GM10266 (cell line): ENCODE data around the gene SEZ6L.

ENCODE experiments used
- DNase-seq: peaks from one replicate; pipeline ENCODE4 v3.0.0; 2012; ENCODE audit errors: extremely low spot score
- TF ChIP-seq, protein P1 (sequence below): IDR thresholded peaks from 2 replicates; pipeline ENCODE4 v1.5.1; 2012; ENCODE audit warnings: mild to moderate bottlenecking, low read depth; ENCODE audit not compliant: control insufficient read depth, insufficient read depth; ENCODE audit errors: missing control alignments

SEZ6L gene

DNA sequence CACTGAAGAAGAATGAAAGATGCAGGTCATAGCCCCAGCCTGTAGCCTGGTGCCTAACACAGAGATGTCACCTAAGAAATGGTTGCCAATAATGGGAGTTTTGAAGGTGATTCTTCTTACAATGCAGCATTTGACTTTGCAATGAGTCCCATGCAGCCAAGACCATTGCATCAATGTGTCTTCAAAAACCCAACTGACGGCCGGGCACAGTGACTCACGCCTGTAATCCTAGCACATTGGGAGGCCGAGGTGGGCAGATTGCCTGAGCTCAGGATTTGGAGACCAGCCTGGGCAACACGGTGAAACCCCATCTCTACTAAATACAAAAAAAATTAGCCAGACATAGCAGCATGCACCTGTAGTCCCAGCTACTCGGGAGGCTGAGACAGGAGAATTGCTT, 170.5 kb downstream of the SEZ6L start:
- TF ChIP-seq, protein P1, sequence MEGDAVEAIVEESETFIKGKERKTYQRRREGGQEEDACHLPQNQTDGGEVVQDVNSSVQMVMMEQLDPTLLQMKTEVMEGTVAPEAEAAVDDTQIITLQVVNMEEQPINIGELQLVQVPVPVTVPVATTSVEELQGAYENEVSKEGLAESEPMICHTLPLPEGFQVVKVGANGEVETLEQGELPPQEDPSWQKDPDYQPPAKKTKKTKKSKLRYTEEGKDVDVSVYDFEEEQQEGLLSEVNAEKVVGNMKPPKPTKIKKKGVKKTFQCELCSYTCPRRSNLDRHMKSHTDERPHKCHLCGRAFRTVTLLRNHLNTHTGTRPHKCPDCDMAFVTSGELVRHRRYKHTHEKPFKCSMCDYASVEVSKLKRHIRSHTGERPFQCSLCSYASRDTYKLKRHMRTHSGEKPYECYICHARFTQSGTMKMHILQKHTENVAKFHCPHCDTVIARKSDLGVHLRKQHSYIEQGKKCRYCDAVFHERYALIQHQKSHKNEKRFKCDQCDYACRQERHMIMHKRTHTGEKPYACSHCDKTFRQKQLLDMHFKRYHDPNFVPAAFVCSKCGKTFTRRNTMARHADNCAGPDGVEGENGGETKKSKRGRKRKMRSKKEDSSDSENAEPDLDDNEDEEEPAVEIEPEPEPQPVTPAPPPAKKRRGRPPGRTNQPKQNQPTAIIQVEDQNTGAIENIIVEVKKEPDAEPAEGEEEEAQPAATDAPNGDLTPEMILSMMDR: no peak
- no peak for DNase-seq

DNA sequence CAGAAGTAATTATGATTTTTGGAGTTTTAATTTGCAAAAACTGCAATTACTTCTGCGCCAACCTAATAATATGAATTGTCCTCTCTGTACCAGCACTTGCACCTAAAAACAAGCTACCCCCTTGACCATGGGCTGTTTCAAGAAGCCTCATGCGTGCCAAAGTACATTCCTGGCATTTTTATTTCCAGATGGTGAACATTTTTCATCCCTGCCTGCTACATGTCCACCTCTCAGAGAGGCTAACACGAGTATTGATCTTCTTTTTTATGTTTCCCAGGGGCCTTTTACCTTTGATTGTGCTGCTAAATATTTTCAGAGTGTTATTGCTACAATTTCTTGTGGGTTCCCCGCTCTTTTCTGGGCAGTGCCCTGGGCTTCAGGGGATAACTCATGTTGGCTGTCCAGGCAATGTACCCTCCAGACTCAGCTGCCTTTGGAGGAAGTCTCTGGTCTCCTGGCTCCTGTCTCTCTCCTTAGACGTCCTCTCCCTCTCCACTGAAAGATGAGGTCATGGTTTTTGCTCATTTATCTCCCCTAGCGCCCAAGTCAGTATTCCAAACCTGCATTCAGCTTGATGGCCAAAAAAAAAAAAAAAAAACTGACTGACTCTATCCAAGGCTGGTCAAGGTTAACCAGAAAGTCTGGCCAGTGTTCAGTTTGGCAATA, 173.6 kb downstream of the SEZ6L start:
- TF ChIP-seq, protein P1: no peak
- DNase-seq: no peak

DNA sequence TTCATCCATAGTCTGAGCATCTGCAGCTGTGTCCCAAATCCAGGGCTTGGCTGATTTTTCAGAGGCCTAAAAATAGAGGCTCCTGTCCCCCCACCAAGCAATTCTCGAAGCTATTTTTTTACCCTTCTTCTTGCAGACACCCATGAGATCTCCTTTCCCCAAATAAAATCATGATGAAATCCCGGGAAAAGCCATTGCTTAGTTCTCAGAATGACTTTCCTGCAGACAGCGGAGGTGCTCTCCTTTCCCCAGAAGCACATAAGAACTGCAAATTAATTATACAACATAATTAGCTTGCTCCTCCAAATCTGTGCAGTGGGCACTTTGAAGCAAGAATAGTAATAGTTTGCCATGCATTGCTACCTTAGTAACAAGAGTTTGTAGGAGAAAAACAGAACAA, 176.2 kb downstream of the SEZ6L start:
- DNase-seq: no peak
- TF ChIP-seq, protein P1: no peak

DNA sequence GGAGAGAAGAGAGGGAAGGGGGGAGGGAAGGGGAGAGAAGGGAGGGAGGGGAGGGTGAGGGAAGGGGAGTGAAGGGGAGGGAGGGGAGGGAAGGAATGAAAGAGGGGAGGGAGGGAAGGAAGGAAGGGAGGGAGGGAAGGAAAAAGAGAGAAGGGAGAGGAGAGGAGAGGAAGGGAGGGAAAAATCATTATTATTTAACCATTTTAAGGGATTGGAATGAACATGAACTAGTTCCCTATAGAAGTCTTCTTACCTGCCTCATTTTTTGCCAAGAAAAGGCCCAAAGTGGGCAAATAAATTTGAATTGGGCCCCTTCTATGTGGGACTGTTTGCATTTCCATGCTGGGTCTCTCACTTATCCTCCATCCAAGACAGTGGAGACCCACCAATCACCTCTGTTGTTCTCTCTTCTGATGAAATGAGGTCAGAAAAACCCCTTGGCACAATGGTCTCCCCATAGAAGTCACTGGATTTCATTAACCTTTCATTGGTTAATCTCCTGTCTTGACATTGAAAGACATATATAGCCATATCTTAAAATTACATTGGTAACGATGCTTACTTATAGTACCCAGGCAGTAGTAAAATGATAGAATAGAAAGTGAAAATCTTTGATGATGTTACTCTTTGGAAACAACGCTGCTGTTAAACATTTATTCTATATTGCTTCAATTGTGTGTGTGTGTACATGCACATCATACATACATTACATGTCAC, 179.7 kb downstream of the SEZ6L start:
- DNase-seq: no peak
- TF ChIP-seq, protein P1: no peak

DNA sequence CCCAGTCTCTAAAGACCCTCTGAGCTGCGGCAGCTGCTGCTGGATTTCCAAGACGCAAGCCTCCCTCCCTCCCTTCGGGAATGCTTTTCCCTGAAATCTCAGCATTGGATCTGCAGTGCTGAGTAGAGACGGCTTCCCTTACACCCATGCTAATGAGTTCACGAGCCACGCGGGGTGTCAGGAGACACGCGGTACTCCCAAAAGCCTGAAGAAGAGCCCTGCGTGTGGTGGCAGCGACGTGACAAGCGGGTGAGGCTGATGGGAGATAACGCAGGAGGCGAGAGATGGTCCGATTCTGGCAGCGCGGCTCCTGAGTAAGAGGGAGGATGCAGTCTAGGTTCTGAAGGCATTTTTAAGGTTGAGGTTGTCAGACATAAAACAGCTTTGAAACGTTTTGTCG, 185.4 kb downstream of the SEZ6L start:
- TF ChIP-seq, protein P1: no peak
- DNase-seq: no peak

DNA sequence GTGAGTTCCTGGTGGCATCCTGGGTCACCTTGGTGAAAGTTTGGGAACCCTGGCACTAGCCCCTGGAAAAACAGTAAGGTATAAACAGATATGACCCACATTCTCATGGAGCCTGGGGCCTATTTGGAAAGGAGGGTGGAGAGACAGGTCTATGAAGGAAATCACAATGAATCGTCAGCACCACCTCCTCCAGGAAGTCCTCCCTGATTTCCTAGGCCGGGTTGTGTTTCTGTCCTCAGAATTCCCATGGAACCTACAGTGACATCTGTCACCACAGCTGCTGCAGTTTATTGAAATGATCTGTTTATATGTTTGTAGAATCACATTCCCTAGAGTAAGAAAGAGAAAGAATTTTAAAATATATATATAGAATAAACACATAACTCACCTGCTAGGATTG, 188.0 kb downstream of the SEZ6L start:
- no peak for DNase-seq
- TF ChIP-seq, protein P1: no peak

DNA sequence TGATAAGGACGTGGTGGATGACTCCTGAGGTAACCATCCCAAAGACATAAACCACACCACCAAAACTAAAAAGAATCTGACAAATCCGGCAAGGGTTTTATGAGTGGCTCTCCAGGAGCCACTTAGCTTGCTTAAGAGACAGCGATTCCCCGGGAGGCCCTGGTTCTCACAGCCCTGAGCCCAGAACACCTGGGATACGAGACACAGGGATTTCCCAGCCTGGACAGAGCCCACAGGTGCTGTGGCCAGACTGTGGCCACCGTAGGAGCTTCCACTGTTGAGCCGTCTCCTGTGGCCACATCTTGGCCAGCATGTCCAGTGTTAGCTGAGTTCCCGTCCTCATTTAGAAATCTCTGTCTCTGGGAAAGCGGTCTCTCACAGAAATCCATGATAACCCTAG, 188.6 kb downstream of the SEZ6L start:
- TF ChIP-seq, protein P1: no peak
- DNase-seq: no peak
